Breast epithelium (tissue), 3 donors: Measurements from ENCODE around the gene WDR43.

Experiments
- CTCF ChIP-seq, 3 donors: fragments of 450-650 bp; IDR thresholded peaks; one replicate each; pipeline ENCODE4 v1.5.1; 2016 to 2017; ENCODE audit warnings: antibody characterized with exemption in 3 of 3, mild to moderate bottlenecking in 3 of 3, moderate library complexity in 3 of 3
- POLR2AphosphoS5 ChIP-seq, 3 donors: sonication (generic); formaldehyde crosslinking; IDR thresholded peaks; one replicate each; pipeline ENCODE4 v1.6.1; 2017; ENCODE audit warnings: antibody characterized with exemption in 3 of 3

GRCh38 chr2:28986429-28986828 lies 92.0 kb downstream of the WDR43 start:
- TF ChIP-seq POLR2AphosphoS5 (IDR thresholded peaks at IDR 0.05) (no peak), CTCF (IDR thresholded peaks at IDR 0.05) (no peak)
